GM21737 (cell line): ENCODE data around the gene GPC6.
"Not testable (repeated sequence)": the region's sequence is repeated elsewhere in the genome, so short reads cannot be mapped to it uniquely, and the experiment has no call there.

Source experiments
- ATAC-seq: cut with Tn5 transposase; IDR thresholded peaks from one replicate; pipeline ENCODE4 v1.9.1; 2021; ENCODE audit warnings: mild to moderate bottlenecking, moderate library complexity; ENCODE audit not compliant: unreplicated experiment

Gene GPC6

GRCh38 chr13:93226623-93227279 is at the start of gene GPC6:
GPC6 (plus strand) TSS chr13:93226807.
- ATAC-seq: no peak

DNA sequence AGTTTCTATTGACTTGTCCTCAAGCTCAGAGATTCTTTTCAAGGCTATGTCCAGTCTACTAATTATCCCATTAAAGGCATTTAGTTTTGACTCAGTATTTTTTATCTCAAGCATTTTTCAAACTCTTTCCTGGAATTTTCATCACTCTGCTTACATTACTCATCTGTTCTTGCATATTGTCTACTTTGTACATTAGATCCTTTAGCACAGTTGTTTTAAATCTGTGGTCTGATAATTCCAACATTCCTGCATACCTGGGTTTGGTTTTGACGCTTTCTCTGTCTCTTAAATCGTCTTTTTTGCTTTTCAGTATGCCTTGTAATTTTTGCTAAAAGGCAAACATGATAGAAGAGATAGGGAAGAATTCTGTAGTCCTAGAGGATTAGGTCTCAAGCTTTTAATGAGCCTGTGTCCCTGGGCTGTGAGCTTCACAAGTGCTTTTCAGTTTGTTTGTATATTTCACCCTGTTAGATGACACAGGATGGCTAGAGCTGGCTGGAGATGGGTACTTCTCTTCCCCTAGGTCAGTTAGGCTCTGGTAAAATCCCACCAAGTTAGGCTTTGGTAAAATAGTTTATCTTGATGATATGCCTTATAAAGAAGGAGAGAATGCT is 46.1 kb upstream of the GPC6 start:
- ATAC-seq: no peak

DNA sequence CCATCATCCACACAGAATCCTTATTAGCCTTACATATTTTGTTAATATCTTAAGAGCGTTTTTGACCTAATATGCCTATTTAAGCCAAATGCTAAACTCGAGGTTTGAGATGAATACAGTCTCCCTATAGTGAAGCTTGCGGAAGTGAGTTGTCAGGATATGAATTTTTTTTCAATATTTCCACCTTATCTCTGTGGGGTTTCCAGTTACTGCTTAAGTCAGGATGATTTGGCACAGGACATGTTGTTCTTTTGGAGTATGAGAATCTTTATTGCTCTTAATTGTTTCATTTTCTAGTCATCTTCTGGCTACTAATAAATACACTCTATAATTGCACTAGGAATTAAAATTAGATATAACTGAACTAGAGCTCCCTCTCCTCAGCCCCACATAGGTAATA is 44.2 kb upstream of the GPC6 start:
- ATAC-seq: no peak

GRCh38 chr13:93183302-93183701 is 43.3 kb upstream of the GPC6 start:
- ATAC-seq: no peak

DNA sequence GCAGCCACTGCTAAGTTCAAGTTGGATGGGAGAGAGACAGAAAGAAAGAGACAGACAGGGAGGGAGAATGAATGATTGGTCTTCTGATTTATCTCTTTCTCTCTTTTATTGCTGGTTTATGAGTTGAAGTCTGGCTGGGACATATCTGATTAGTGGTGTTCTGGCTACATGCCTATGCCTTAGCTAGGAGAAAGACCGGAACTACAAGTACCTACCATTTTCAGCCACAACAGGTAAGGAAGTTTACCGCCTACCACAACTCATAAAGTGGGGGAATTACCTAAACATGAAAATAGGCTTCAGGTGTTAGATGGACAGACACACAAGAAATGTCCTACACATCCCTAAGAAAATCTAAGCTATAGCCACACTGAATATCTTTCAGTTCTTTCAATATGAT is 36.6 kb upstream of the GPC6 start:
- ATAC-seq: no peak

- no peak for ATAC-seq
Measured at GRCh38 chr13:93193682-93194081, 32.9 kb upstream of the GPC6 start.

- ATAC-seq: no peak
Measured at GRCh38 chr13:93199856-93200255, 26.8 kb upstream of the GPC6 start.

GRCh38 chr13:93200626-93201025 is 26.0 kb upstream of the GPC6 start:
- no peak for ATAC-seq

GRCh38 chr13:93201992-93202558 is 24.5 kb upstream of the GPC6 start:
- no peak for ATAC-seq

- ATAC-seq: not testable (repeated sequence)
Measured at GRCh38 chr13:93206778-93207392, 19.7 kb upstream of the GPC6 start.

DNA sequence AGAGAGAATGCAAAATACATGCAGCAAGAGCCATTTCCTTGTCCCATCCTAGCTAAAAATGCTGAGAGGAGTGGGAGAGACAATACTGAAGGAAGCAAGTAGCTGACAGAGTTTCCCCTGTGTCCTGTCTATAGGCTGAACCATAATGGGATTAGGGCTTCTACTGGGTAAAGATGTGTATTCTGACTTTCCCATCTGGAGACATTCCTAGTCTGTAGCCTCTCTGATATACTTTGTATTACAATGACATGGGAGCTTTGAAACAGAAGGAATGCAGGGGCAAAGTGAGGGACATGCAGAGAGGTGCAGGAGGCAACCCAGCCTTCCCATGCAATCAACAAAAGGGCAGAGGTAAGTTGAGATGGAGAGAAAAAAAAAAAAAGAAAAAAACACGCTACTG is 10.5 kb upstream of the GPC6 start:
- ATAC-seq: no peak

- no peak for ATAC-seq
Measured at GRCh38 chr13:93217721-93218261, 8.8 kb upstream of the GPC6 start.

DNA sequence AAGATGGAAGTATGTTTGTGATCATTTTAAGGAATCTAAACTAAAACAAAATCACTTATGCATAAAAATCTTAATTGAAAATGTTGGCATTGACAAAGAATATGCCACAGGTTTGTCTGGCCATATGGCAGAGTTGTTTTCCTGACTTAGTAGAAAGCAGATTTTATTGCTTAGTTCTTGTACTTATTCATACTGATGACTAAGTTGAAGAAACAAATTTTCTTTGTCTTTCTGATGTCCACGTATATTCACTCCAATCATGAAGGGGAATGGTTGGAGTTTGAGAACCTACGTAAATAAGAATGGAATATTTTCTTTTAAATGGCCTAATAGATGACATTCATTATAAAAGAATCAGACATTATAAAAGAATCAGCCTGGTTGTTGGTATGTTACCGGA is 8.0 kb upstream of the GPC6 start:
- ATAC-seq: no peak

- ATAC-seq: no peak
Measured at GRCh38 chr13:93220073-93220472, 6.5 kb upstream of the GPC6 start.

DNA sequence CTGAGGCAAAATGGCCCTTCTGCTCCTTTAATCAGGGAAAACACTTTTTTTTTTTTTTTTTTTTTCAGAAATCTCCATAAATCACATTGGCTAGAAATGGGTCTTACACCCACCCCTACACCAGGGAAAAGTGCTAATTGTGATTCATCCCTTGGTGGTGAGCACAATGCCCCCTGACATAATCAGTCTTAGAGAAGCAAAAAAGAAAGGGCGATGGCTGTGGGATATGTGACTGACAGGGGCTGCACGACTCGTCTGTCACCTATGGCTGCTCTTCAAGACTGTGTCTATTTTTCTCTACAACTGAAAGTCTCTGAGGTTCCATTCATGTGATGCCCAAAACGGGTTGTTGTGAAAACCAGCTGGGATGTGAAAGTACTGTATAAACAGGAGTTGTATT is 3.6 kb upstream of the GPC6 start:
- ATAC-seq: no peak

DNA sequence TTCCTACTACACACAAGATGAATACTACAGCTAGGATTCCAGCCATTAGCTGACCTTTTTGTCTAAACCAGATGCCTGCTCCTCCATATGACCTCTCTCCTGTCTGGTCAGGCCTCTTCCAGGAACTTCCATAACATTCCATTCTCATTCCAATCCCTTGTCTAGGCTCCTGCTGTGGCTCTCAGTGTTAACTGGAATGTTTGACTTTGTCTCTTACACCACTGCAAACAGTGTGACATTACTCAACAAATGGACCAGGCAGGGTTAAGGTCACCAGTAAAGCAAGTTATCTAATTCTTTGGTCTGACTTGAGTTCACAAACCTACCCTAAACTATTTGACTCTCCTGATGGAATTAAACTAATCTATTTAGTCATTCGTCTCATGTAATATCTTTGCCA is 2.1 kb upstream of the GPC6 start:
- no peak for ATAC-seq

DNA sequence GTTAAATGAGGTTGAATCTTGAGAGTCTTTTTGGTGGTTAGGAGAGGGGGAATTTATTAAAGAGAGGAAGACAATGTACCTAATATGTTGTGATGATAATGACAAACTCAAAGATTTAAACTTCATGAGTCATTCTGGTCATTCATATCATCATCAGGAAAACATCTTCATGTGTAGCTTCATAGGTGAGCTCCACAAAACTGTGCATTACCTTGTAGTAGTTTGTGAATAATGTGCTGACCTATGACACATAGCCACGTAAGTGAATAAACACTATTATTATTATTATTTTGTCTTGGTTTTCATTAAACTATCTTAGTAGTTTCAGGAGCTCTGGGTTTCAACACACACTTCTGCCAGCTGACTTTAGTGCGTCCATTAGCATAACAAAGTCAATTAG is 997 bp upstream of the GPC6 start:
- no peak for ATAC-seq

GRCh38 chr13:93226065-93226622 is 463 bp upstream of the GPC6 start:
- ATAC-seq: no peak

- ATAC-seq: no peak
Measured at GRCh38 chr13:93227280-93227877, 772 bp downstream of the GPC6 start.

- no peak for ATAC-seq
Measured at GRCh38 chr13:93227878-93228642, 1.5 kb downstream of the GPC6 start.

- no peak for ATAC-seq
Measured at GRCh38 chr13:93228643-93228937, 2.0 kb downstream of the GPC6 start.
